LHCN-M2 (cell line): Measurements from ENCODE around the gene CHST15. TPM values are rescaled to one million over a fixed set of nuclear protein-coding genes. Genes with fewer than 3 reads are reported as not detected.
"Not testable (repeated sequence)": the region's sequence is repeated elsewhere in the genome, so short reads cannot be mapped to it uniquely, and the experiment has no call there.

Experiments used
- DNase-seq: peaks from one replicate; pipeline ENCODE4 v3.0.0-alpha.2; 2012; ENCODE audit warnings: low read depth
- total RNA-seq: library from RNA; depleted of rRNA; stranded (reverse); fragments of >200 nt; gene quantifications from 2 replicates; pipeline ENCODE4 v1.2.3, GENCODE V29; 2014

The CHST15 gene
- total RNA-seq, 1 experiment from 2014 or later: 40.2 TPM

DNA sequence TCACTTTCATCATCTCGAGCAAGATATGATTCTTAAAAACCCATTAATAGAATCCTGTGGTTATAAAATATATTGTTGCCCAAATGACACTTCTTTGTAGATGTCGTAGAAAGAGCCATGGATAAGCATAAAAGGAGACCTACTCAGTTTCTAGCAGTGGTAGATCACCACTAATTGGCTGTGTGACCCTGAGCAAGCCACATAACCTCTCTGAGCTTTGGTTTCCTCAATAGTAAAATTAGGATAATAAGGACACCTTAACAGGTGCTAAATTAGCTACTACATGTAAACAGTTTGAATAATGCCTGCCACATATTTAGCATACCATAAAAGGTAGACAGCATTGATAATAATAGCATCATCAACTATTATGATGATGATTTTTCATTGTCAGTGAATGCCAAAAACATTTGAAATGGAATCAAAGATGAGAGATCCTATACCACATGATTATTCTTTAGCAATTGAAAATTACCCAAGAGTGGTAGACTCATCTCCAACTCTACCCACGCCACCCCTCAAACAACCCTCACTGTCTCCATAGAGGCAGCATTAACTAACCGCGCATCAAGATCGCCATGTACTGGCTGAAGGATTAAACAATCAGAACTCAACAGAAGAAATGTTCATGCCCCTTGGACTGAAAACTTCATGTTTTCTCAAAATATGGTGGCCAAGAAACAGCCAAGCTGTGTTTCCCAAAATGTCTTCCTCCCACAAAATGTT, 45.8 kb downstream of the CHST15 start:
- DNase-seq: no peak

DNA sequence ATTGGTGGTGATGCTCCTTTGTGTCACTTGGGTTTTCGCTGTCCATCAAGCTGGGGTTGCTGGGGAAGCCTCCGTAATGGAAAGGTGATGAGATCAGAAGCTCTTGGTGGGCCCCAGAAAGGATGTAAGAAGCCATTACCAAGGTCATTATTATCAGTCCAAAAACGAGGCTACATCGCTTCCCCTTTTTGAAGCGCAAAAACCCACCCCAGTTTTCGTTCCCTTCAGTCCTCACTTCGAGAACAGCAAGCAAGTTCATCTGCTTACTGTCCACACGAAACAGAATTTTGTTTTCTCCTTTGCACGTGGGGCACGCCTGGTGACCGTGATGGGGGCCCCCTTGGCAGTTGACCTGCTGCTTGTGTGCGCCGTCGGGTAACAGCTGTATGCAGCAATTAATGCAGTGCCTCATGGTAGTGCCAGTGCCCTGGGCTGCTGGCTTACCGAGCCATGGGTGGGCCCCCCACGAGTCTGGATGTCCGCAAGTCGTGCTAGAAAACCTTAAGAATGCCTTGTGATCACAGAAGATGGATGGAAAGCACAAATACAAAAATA, 47.5 kb downstream of the CHST15 start:
- DNase-seq: no peak

- DNase-seq: no peak
Observed at GRCh38 chr10:124045276-124045675, 48.1 kb downstream of the CHST15 start.

GRCh38 chr10:124044143-124044862, 49.1 kb downstream of the CHST15 start:
- no peak for DNase-seq

DNA sequence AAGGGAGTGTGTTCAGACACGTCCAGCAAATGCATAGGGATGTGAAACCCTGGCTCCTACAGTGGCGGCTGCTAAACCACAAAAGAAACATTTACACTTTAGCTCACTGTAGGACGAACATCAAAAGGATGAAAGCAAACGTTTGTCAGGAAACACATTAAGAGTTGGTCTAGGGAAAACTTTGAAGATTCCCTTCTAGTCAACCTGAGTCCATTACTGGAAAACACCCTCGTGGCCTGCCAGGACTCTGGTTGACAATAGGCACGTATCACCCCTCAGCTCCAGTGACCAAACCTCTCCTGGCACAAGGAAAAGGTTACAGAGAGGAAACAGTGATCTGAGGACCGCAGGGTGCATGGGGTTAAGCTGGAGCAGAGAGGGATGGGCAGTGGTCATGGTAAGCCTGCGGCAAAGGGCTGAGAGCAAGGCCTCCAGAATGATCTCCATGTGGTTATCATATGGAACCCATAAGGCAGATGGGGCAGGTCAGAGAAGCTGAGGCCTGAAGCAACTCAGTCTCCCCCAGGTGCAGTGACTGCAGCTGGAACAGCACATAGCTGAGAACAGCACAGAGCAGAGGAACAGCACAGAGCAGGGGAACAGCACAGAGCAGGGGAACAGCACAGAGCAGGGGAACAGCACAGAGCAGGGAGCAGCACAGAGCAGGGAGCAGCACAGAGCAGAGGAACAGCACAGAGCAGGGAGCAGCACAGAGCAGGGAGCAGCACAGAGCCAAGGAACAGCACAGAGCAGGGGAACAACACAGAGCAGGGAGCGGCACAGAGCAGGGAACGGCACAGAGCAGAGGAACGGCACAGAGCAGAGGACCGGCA, 49.9 kb downstream of the CHST15 start:
- DNase-seq: no peak

DNA sequence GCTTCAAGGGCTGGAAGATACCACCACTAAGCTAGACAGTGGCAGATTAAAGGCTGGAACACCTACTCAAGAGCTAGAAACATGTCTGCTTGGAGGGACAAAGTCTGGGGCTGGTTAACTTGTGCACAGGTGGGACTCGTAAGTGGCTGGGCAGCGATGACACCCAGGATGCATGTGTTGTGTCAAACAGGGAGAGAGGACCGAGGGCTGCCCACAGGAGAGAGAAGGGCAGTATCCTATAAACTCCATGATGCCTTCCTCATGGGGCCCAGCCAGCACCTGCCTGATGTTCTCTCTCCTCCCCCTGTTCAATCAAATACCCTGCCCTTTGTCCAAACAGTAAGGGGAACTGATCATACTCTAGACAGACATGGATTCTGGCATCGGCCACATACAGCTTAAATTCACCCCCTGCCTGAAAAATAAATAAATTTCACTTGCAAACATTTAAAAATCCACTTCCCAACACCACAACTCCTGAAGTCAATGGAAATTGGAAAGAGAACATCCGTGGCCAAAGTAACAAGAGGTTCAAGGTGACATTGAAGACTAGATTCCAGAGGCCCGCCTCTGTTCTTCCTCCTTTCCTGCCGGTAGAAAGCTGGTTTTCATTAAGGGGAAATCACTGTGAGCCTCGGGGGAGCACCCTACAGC, 50.6 kb downstream of the CHST15 start:
- DNase-seq: no peak

- DNase-seq: peak; percentile 24
Observed at GRCh38 chr10:124041675-124042445, 51.5 kb downstream of the CHST15 start.

GRCh38 chr10:124040451-124041188, 52.8 kb downstream of the CHST15 start:
- DNase-seq: no peak

GRCh38 chr10:124039483-124040013, 53.9 kb downstream of the CHST15 start:
- DNase-seq: no peak

- DNase-seq: no peak
Observed at GRCh38 chr10:124037784-124038183, 55.6 kb downstream of the CHST15 start.

- no peak for DNase-seq
Observed at GRCh38 chr10:124037286-124037685, 56.1 kb downstream of the CHST15 start.

- DNase-seq: no peak
Observed at GRCh38 chr10:124036746-124037145, 56.7 kb downstream of the CHST15 start.

DNA sequence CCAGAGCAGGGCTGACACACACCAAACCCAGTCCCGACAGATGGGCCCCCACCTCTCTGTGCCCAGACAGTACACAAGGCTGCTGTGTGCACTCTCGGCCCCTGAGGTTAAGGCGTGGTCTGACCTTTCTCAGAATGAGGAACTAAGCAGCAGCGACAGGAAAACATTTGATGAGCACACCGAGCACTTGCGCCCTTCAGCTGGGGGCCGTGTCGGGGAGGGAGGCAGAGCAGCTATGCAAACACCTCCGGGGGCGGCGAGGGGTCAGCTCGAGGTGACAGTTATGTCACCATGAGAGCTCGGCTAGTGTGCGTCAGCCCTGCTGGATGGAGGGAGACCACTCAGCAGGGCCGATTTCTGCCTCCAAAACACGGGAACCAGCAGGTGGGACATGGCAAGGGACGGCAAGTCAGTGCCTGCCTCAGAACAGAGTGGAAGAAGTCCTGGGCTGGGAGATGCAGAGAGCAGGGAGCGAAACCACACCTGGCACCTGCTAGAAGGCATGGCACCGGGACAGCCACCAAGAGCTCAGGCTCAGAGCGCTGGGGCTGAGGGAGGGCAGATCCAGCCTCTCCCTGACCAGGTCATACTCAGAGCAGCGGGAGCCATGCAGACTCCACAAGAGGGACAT, 57.4 kb downstream of the CHST15 start:
- no peak for DNase-seq

GRCh38 chr10:124035306-124035927, 58.0 kb downstream of the CHST15 start:
- no peak for DNase-seq

GRCh38 chr10:124034576-124035305, 58.7 kb downstream of the CHST15 start:
- not testable (repeated sequence) for DNase-seq

DNA sequence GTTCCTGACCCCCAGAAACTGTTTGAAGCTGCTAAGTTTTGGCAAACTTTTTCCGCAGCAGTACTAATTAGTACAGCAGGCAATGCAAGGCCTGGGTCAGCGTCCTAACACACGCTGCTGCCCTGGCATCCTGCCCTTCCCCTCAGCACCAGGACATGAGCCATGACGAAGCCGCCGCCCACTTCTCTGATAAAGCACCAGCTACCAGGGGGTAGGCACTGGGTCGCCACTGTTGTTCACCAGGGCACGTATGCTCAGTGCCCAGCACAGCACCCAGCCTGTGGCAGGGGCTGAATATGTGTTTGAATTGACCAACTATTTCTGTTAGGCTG, 59.5 kb downstream of the CHST15 start:
- DNase-seq: peak; percentile 28

DNA sequence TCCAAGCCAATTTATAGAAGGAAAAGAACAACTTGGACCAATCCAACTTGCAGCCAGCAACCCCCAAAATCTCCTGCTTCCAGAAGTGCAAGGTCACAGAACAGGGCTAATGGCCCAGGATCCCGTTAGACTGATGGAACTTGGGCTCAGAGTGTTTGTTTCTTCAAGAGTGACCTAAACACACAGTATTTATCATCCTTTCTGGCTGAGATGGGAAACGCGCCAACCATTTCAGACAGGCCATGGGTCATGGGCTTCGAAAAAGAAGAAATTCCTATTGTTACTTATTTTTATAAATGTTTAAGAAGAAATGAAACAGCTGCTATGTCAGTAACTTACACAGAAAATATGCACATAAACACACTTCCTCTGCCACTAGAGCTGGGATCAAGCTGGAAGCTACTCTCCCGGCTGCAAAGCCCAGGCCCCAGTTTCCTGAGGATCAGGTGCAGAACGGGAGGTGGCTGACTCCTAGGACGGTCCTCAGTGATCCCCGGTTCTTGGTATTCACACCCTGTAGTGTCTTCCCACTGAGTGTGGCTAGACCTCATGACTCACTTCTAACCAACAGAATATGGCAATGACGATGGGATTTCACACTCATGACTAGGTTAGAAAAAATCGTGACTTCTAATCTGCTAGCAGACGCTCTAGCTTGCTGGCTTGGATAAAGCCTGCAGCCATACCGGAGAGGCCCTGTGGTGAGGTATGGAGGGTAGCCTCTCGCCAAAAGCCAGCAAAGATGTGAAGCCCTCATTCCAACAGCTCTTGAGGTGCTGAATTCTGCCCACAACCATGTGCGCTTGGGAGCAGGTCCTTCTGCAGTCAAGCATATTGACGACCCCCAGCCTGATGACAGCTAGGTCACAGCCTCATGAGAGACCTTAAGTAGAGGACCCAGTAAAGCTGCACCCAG, 60.2 kb downstream of the CHST15 start:
- DNase-seq: peak; percentile 86
